Caco-2 (cell line): ENCODE measurements around the gene MAP4K4. TPM values are rescaled to one million over a fixed set of nuclear protein-coding genes. Genes with fewer than 3 reads are reported as not detected.

Source experiments
- BruUV-seq: library from RNA; stranded (reverse); fragments of 400-500 nt; replicated peaks from 2 replicates; lab custom pipeline; 2021; lab: Mats Ljungman, UMichigan
- CTCF ChIA-PET: fragments of 300-600 bp; sonication (Branson Sonifier 250); formaldehyde crosslinking; loops from one replicate; lab custom pipeline; 2022; ENCODE audit warnings: antibody characterized with exemption; lab: Charles Lee
- POLR2A ChIA-PET: fragments of 300-600 bp; sonication (Branson Sonifier 250); formaldehyde crosslinking; loops from one replicate; lab custom pipeline; 2022; ENCODE audit warnings: antibody characterized with exemption; lab: Charles Lee
- DNase-seq, 2 experiments: peaks; one replicate each; pipeline versions ENCODE4 v3.0.0 to v3.0.0-alpha.2; 2020 to 2022
- H3K27me3 ChIP-seq: replicated peaks from 2 replicates; pipeline ENCODE4 v1.6.0; 2011; ENCODE audit warnings: low read length; ENCODE audit not compliant: control insufficient read depth, insufficient read depth
- H3K36me3 ChIP-seq: 2 replicates; pipeline ENCODE4 v1.5.1; 2011; ENCODE audit warnings: low read length; ENCODE audit not compliant: control insufficient read depth, insufficient read depth
- H3K4me1 ChIP-seq: fragments of 250-450 bp; sonication (Bioruptor Pico); 2 replicates; pipeline ENCODE4 v1.5.1; 2020; ENCODE audit warnings: mild to moderate bottlenecking
- H3K4me3 ChIP-seq: 2 replicates; pipeline ENCODE4 v1.5.1; 2011; ENCODE audit warnings: low read depth, mild to moderate bottlenecking, control low read depth, low read length
- H3K9me3 ChIP-seq: fragments of 250-450 bp; sonication (Bioruptor Pico); 2 replicates; pipeline ENCODE4 v1.5.1; 2020; ENCODE audit warnings: mild to moderate bottlenecking, moderate library complexity
- H3K27ac Mint-ChIP-seq: one replicate; pipeline ENCODE4 v1.8.0; 2022; ENCODE audit warnings: mixed read lengths; ENCODE audit not compliant: unreplicated experiment
- H3K27me3 Mint-ChIP-seq: one replicate; pipeline ENCODE4 v1.8.0; 2022; ENCODE audit warnings: mixed read lengths; ENCODE audit not compliant: insufficient read depth, unreplicated experiment
- H3K36me3 Mint-ChIP-seq: one replicate; pipeline ENCODE4 v1.8.0; 2022; ENCODE audit warnings: mild to moderate bottlenecking, mixed read lengths; ENCODE audit not compliant: insufficient read depth, unreplicated experiment
- H3K4me1 Mint-ChIP-seq: one replicate; pipeline ENCODE4 v1.8.0; 2022; ENCODE audit warnings: low read depth, mixed read lengths; ENCODE audit not compliant: unreplicated experiment
- H3K4me3 Mint-ChIP-seq: one replicate; pipeline ENCODE4 v1.8.0; 2022; ENCODE audit warnings: mild to moderate bottlenecking, moderate library complexity, mixed read lengths; ENCODE audit not compliant: unreplicated experiment
- H3K9me3 Mint-ChIP-seq: one replicate; pipeline ENCODE4 v1.8.0; 2022; ENCODE audit warnings: mixed read lengths; ENCODE audit not compliant: unreplicated experiment
- intact Hi-C: fragments of 100-400 bp; cut with micrococcal nuclease; formaldehyde crosslinking; loops from one replicate; pipeline ENCODE4 v1.10.0; 2022; ENCODE audit not compliant: unreplicated experiment
- total RNA-seq: library from RNA; stranded (reverse); gene quantifications from 2 replicates; pipeline ENCODE4 v1.2.3, GENCODE V29; 2022
- TF ChIP-seq, protein P1 (sequence below), 2 experiments: fragments of 200-600 bp in 1 of 2; IDR thresholded peaks; 1 replicate in 1 of 2; 2 replicates in 1 of 2; pipeline versions ENCODE4 v1.5.1 to v1.8.0; 2011 to 2022; ENCODE audit warnings: antibody characterized with exemption in 1 of 2, control low read depth in 1 of 2, inconsistent platforms in 1 of 2, low read depth in 1 of 2, low read length in 1 of 2, mild to moderate bottlenecking in 1 of 2, moderate library complexity in 1 of 2; ENCODE audit not compliant: insufficient read depth in 1 of 2, severe bottlenecking in 1 of 2, unreplicated experiment in 1 of 2

Gene MAP4K4
- total RNA-seq, 1 experiment from 2014 or later = 257 TPM

DNA sequence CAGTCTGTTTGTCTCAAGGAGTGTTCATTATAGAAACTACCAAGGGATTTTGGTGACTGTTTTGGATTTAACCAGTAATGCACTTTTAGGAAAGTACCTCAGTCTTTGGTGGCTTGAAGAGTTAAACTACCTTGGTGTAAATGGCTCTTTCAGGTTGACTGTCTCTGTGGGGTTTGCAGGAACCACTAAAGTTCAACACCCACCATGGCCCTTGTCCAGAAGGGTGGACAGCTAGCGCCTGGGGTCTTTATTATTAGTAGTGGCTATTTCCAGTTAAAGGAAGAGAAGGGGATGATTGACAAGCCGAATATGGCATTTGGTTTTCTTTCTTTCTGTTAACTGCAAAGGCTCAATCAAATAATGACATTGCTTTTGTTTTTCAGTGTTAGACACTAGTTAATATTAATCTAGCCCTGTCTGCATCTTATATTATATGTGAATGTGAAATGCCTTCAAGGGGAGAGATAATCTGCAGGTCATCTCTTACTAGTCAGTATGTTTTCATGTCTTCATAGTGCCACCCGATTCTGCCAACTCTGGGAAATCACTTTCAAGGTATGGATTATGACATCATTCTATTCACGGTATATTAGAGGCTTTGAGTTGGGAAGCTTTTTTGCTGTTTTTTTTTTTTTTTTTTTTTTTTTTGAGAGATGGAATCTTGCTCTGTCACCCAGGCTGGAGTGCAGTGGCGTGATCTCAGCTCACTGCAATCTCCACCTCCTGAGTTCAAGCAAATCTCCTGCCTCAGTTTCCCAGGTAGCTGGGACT, 56.4 kb downstream of the MAP4K4 start:
- Mint-ChIP-seq H3K9me3 (no peaks in the 10 kb centered on the region), H3K4me3 (no peak overlapping the region), H3K4me1 (peaks cover 40% of the 10 kb centered on the region), H3K27me3 (no peaks in the 10 kb centered on the region), H3K27ac (no peak overlapping the region), H3K36me3 (peaks cover 45% of the 10 kb centered on the region)
- DNase-seq = no peak
- ChIA-PET CTCF (interaction anchor here (1.0 kb wide), 1 partner anchor 13 kb away, joined by 4 read pairs; no protein-coding TSS in a partner anchor), POLR2A (no interaction called here)
- peaks cover 59% of the 10 kb centered on the region for H3K4me1 ChIP-seq
- H3K36me3 ChIP-seq = no peaks in the 10 kb centered on the region
- no TSS peak for BruUV-seq
- no peaks in the 10 kb centered on the region for H3K9me3 ChIP-seq
- TF ChIP-seq, protein P1, sequence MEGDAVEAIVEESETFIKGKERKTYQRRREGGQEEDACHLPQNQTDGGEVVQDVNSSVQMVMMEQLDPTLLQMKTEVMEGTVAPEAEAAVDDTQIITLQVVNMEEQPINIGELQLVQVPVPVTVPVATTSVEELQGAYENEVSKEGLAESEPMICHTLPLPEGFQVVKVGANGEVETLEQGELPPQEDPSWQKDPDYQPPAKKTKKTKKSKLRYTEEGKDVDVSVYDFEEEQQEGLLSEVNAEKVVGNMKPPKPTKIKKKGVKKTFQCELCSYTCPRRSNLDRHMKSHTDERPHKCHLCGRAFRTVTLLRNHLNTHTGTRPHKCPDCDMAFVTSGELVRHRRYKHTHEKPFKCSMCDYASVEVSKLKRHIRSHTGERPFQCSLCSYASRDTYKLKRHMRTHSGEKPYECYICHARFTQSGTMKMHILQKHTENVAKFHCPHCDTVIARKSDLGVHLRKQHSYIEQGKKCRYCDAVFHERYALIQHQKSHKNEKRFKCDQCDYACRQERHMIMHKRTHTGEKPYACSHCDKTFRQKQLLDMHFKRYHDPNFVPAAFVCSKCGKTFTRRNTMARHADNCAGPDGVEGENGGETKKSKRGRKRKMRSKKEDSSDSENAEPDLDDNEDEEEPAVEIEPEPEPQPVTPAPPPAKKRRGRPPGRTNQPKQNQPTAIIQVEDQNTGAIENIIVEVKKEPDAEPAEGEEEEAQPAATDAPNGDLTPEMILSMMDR (IDR thresholded peaks at IDR 0.05; ENCODE audit: insufficient read depth in 1 of 2, low read depth in 1 of 2, low read length in 1 of 2, severe bottlenecking in 1 of 2, unreplicated experiment in 1 of 2) = no peak
- intact Hi-C loops = loop anchor here (1.0 to 5.0 kb wide), 2 partner anchors 13 to 187 kb away; no protein-coding TSS in a partner anchor
- no peak overlapping the region for H3K4me3 ChIP-seq
- no peaks in the 10 kb centered on the region for H3K27me3 ChIP-seq

GRCh38 chr2:101754618-101755017, 57.1 kb downstream of the MAP4K4 start:
- intact Hi-C loops = loop anchor here (1.0 to 5.0 kb wide), 2 partner anchors 13 to 187 kb away; no protein-coding TSS in a partner anchor
- POLR2A ChIA-PET = no interaction called here
- H3K27me3 Mint-ChIP-seq = no peaks in the 10 kb centered on the region

DNA sequence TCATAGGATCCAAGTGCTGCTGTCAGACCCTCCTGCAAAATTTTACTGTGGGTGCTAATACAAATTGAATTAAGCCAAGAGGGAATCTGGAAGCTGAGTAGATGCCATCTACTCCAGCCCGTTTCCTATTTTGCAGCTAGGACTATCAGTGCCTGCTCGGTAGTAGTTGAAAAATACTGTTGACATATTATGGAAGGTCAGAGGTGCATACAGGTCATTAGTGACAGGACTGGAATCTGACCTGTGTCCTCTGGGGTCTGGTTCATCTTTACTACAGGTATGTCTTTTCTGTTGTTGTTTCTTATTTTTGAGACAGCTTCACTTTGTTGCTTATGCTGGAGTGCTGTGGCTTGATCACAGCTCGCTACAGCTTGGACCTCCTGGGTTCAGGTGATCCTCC, 58.8 kb downstream of the MAP4K4 start:
- H3K4me1 Mint-ChIP-seq = peaks cover 37% of the 10 kb centered on the region
- no peak for DNase-seq
- H3K9me3 ChIP-seq = no peaks in the 10 kb centered on the region
- H3K27ac Mint-ChIP-seq = no peak overlapping the region
- peaks cover 51% of the 10 kb centered on the region for H3K4me1 ChIP-seq
- H3K4me3 Mint-ChIP-seq = no peak overlapping the region
- ChIA-PET CTCF (no interaction called here), POLR2A (no interaction called here)
- no peaks in the 10 kb centered on the region for H3K9me3 Mint-ChIP-seq
- BruUV-seq = no TSS peak
- peaks cover 43% of the 10 kb centered on the region for H3K36me3 Mint-ChIP-seq
- no peaks in the 10 kb centered on the region for H3K27me3 Mint-ChIP-seq
- intact Hi-C loops = no loop called here
- TF ChIP-seq, protein P1 (IDR thresholded peaks at IDR 0.05; ENCODE audit: insufficient read depth in 1 of 2, low read depth in 1 of 2, low read length in 1 of 2, severe bottlenecking in 1 of 2, unreplicated experiment in 1 of 2) = no peak
- no peaks in the 10 kb centered on the region for H3K27me3 ChIP-seq
- H3K36me3 ChIP-seq = no peaks in the 10 kb centered on the region
- no peak overlapping the region for H3K4me3 ChIP-seq

More at GRCh38 chr2:101754618-101755017, 57.1 kb downstream of the MAP4K4 start:
- Mint-ChIP-seq H3K4me1 (peaks cover 40% of the 10 kb centered on the region), H3K36me3 (peaks cover 49% of the 10 kb centered on the region), H3K27ac (no peak overlapping the region), H3K4me3 (no peak overlapping the region), H3K9me3 (no peaks in the 10 kb centered on the region)
- TF ChIP-seq, protein P1 (IDR thresholded peaks at IDR 0.05; ENCODE audit: insufficient read depth in 1 of 2, low read depth in 1 of 2, low read length in 1 of 2, severe bottlenecking in 1 of 2, unreplicated experiment in 1 of 2) = no peak
- CTCF ChIA-PET = interaction anchor here (0.6 kb wide), 1 partner anchor 502 kb away, joined by 3 read pairs; the partner anchor contains the start of gene CNOT11
- BruUV-seq = no TSS peak
- peaks cover 59% of the 10 kb centered on the region for H3K4me1 ChIP-seq
- no peak for DNase-seq
- no peaks in the 10 kb centered on the region for H3K9me3 ChIP-seq
- no peaks in the 10 kb centered on the region for H3K36me3 ChIP-seq
- H3K27me3 ChIP-seq = no peaks in the 10 kb centered on the region
- no peak overlapping the region for H3K4me3 ChIP-seq
